Esophagus muscularis mucosa (tissue), 4 donors: Measurements from ENCODE around the gene RERE. TPM values are rescaled to one million over a fixed set of nuclear protein-coding genes. Genes with fewer than 3 reads are reported as not detected.

Experiments
- DNase-seq: peaks from one replicate; pipeline ENCODE4 v3.0.0-alpha.2; 2017; ENCODE audit errors: extremely low spot score
- H3K27ac ChIP-seq, 4 donors: fragments of 200-600 bp; sonication (generic); replicated peaks in 1 of 4; 1 replicate in 3 of 4; 2 replicates in 1 of 4; pipeline ENCODE4 v1.5.1; 2016 to 2019; ENCODE audit warnings: mild to moderate bottlenecking in 1 of 4
- H3K27me3 ChIP-seq, 4 donors: fragments of 200-600 bp; sonication (generic); one replicate each; pipeline versions ENCODE4 v1.5.1 to v1.6.0; 2016 to 2019
- H3K36me3 ChIP-seq, 4 donors: fragments of 200-600 bp; sonication (generic); one replicate each; pipeline ENCODE4 v1.5.1; 2016 to 2019
- H3K4me1 ChIP-seq, 4 donors: fragments of 200-600 bp; sonication (generic); one replicate each; pipeline ENCODE4 v1.5.1; 2016 to 2019
- H3K4me3 ChIP-seq, 4 donors: fragments of 200-600 bp; sonication (generic); 1 replicate in 2 of 4; 2 replicates in 2 of 4; pipeline ENCODE4 v1.5.1; 2016 to 2019; ENCODE audit warnings: mild to moderate bottlenecking in 4 of 4, moderate library complexity in 1 of 4
- H3K9me3 ChIP-seq, 4 donors: fragments of 200-600 bp; sonication (generic); 1 replicate in 3 of 4; 2 replicates in 1 of 4; pipeline ENCODE4 v1.5.1; 2016 to 2019
- EP300 ChIP-seq: sonication (generic); formaldehyde crosslinking; IDR thresholded peaks from one replicate; pipeline ENCODE4 v1.6.1; 2017; ENCODE audit warnings: antibody characterized with exemption
- POLR2A ChIP-seq: fragments of 450-650 bp; IDR thresholded peaks from one replicate; pipeline ENCODE4 v1.6.1; 2017; ENCODE audit warnings: antibody characterized with exemption, moderate library complexity, mild to moderate bottlenecking, low read depth
- POLR2AphosphoS5 ChIP-seq, 2 donors: sonication (generic); formaldehyde crosslinking; IDR thresholded peaks; one replicate each; pipeline ENCODE4 v1.6.1; 2017; ENCODE audit warnings: antibody characterized with exemption in 2 of 2
- WGBS: methylation state at CpG from one replicate; pipeline ENCODE4 v1.1.5; 2018; 5-methylcytosine and 5-hydroxymethylcytosine counted together
- intact Hi-C: fragments of 100-400 bp; cut with DNase I; formaldehyde crosslinking; loops from one replicate; pipeline ENCODE4 v1.15.1; 2023
- total RNA-seq, 4 donors: library from RNA; depleted of rRNA; stranded (reverse); fragments of >200 nt; gene quantifications; one replicate each; pipeline versions ENCODE4 v1.1.0 to v1.2.1, GENCODE V29; 2016
- TF ChIP-seq, protein P1 (sequence below), 3 experiments: fragments of 200-600 bp in 2 of 3; fragments of 450-650 bp in 1 of 3; sonication (generic) in 2 of 3; IDR thresholded peaks; one replicate each; pipeline ENCODE4 v1.5.1; 2017 to 2019; ENCODE audit warnings: antibody characterized with exemption in 3 of 3, mild to moderate bottlenecking in 2 of 3, moderate library complexity in 1 of 3

Gene RERE
- total RNA-seq, 4 donors from 2014 or later, result 133 to 212 (median 168) TPM

DNA sequence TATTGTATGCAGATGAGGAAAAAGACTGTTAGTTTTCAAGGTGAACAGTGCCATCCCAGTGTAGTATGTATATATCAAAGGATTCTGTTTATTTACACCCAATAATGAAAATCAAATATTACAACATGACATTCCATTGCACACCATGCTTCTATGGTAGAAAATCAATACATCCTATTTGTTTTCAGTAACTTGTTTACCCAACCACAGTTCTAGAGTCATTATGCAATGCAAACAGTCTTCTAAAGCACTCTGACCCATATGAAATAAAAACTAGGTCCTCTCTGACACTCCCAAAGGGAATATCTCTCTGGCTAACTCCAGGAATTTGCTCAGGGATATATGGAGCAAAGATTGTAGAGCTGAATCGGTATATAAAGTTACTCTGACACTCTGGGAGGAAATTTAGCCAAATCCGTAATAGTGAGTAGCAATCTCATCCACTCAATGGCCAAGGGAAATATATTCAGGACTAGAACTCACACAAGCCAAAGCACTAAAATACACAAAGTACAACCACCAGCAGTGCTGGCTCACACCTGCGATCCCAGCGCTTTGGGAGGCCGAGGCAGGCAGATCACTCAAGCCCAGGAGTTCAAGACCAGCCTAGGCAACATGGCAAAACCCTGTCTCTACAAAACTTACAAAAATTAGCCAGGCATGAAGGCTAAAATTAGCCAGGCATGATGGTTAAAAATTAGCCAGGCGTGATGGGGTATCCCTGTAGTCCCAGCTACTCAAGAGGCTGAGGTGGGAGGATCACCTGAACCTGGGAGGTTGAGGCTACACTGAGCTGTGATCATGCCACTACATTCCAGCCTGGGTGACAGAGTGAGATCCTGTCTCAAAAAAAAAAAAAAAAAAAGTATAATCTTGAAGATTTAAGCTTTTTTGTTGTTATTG, 75.2 kb downstream of the RERE start:
- H3K27me3 ChIP-seq, result no peaks in the 10 kb centered on the region
- no peak overlapping the region for H3K4me3 ChIP-seq
- peaks cover 0 to 36% (median 4%) of the 10 kb centered on the region in 4 donors for H3K4me1 ChIP-seq
- 91% methylated on average over 6 of the region's 6 CpGs for WGBS
- no peak for DNase-seq
- TF ChIP-seq, protein P1, sequence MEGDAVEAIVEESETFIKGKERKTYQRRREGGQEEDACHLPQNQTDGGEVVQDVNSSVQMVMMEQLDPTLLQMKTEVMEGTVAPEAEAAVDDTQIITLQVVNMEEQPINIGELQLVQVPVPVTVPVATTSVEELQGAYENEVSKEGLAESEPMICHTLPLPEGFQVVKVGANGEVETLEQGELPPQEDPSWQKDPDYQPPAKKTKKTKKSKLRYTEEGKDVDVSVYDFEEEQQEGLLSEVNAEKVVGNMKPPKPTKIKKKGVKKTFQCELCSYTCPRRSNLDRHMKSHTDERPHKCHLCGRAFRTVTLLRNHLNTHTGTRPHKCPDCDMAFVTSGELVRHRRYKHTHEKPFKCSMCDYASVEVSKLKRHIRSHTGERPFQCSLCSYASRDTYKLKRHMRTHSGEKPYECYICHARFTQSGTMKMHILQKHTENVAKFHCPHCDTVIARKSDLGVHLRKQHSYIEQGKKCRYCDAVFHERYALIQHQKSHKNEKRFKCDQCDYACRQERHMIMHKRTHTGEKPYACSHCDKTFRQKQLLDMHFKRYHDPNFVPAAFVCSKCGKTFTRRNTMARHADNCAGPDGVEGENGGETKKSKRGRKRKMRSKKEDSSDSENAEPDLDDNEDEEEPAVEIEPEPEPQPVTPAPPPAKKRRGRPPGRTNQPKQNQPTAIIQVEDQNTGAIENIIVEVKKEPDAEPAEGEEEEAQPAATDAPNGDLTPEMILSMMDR (IDR thresholded peaks at IDR 0.05), result no peak
- TF ChIP-seq EP300 (no peak), POLR2AphosphoS5 (IDR thresholded peaks at IDR 0.05) (no peak), POLR2A (no peak)
- no peak overlapping the region for H3K27ac ChIP-seq
- peaks cover 0 to 4% (median 0%) of the 10 kb centered on the region in 4 donors for H3K9me3 ChIP-seq
- intact Hi-C loops, result no loop called here
- no peaks in the 10 kb centered on the region for H3K36me3 ChIP-seq

DNA sequence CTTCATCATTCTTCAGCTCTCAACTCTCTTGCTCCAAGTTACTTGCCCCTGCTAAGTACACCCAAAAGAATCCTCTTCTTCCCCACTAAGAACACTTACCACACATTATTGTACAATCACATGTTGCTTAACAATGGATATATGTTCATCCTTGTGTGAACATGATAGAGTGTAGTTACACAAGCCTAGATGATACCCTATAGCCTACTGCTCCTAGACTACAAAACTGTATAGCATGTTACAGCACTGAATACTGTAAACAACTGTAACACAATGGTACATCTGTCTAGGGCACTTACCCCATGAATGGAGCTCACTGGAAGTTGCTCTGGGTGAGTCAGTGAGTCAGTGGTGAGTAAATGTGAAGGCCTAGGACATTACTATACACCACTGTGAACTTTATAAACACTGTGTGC, 77.4 kb downstream of the RERE start:
- DNase-seq, result no peak

DNA sequence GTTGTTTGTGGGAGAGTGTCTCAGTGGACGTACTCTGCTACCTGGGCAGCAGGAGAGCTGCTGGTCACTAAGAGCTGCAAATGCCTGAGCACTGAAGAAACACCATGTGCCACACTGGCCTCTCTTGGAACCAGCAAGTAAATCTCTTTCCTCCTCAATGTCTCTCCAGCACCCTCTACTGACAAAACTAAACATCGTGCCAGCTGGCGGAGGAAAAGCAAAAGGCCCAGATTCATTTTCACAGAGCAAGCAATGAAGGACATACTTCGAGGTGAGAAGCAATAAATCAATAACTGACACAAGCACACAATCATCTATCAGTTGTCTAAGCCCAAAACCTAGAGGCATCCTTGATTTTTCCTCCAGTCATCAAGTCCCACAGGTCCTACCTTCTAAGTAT, 78.1 kb downstream of the RERE start:
- TF ChIP-seq, protein P1 (IDR thresholded peaks at IDR 0.05), result no peak
- TF ChIP-seq POLR2A, result no peak
- TF ChIP-seq EP300, result no peak
- no peak for TF ChIP-seq POLR2AphosphoS5 (IDR thresholded peaks at IDR 0.05)
- WGBS, result 98% methylated on average over 4 of the region's 4 CpGs
- no peaks in the 10 kb centered on the region for H3K27me3 ChIP-seq
- peaks cover 4 to 20% (median 9%) of the 10 kb centered on the region in 4 donors for H3K4me1 ChIP-seq
- no peak overlapping the region for H3K4me3 ChIP-seq
- no peak overlapping the region for H3K27ac ChIP-seq
- peaks cover 0 to 4% (median 0%) of the 10 kb centered on the region in 4 donors for H3K9me3 ChIP-seq
- DNase-seq, result no peak
- no peaks in the 10 kb centered on the region for H3K36me3 ChIP-seq
- intact Hi-C loops, result no loop called here

More for the DNA sequence above, 77.4 kb downstream of the RERE start:
- H3K27me3 ChIP-seq, result no peaks in the 10 kb centered on the region
- H3K4me3 ChIP-seq, result no peak overlapping the region
- peaks cover 4 to 27% (median 8%) of the 10 kb centered on the region in 4 donors for H3K4me1 ChIP-seq
- intact Hi-C loops, result no loop called here
- TF ChIP-seq, protein P1 (IDR thresholded peaks at IDR 0.05), result no peak
- TF ChIP-seq POLR2A (no peak), EP300 (no peak), POLR2AphosphoS5 (IDR thresholded peaks at IDR 0.05) (no peak)
- peaks cover 0 to 4% (median 0%) of the 10 kb centered on the region in 4 donors for H3K9me3 ChIP-seq
- no peak overlapping the region for H3K27ac ChIP-seq
- no peaks in the 10 kb centered on the region for H3K36me3 ChIP-seq

DNA sequence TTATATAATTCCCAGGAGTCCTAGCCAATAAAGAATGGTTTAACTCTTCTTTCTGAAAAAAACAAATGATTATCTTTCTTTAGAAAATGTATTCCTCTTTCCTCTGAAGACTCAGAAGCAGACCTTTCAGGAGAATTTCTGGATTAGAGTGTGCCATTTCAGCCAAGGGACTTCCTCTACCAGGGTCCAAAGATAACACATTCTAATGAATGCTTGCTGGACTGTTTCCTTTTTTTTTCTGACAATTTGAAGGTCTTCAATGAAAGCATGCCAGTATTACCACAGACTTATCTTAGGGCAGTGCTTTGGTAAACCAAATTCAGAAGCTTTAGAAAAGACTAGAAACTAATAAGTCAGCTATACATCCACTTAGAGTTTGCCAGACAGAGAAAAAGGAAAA, 80.5 kb downstream of the RERE start:
- no peak for TF ChIP-seq EP300
- TF ChIP-seq, protein P1 (IDR thresholded peaks at IDR 0.05), result no peak
- TF ChIP-seq POLR2AphosphoS5 (IDR thresholded peaks at IDR 0.05), result no peak
- TF ChIP-seq POLR2A, result no peak
- Histone ChIP-seq H3K4me1 (peaks cover 4 to 15% (median 10%) of the 10 kb centered on the region in 4 donors), H3K27ac (no peak overlapping the region), H3K36me3 (no peaks in the 10 kb centered on the region), H3K9me3 (peaks cover 0 to 4% (median 0%) of the 10 kb centered on the region in 4 donors), H3K4me3 (no peak overlapping the region), H3K27me3 (no peaks in the 10 kb centered on the region)
- DNase-seq, result no peak
- intact Hi-C loops, result no loop called here
